Activated T-cell treated with anti-CD3 and anti-CD28 coated beads for 4 hours (primary cell): Measurements from ENCODE around the gene OR4S2.

Source experiments
- DNase-seq: peaks from one replicate; pipeline ENCODE4 v3.0.0-alpha.2; 2020

OR4S2 gene, protein sequence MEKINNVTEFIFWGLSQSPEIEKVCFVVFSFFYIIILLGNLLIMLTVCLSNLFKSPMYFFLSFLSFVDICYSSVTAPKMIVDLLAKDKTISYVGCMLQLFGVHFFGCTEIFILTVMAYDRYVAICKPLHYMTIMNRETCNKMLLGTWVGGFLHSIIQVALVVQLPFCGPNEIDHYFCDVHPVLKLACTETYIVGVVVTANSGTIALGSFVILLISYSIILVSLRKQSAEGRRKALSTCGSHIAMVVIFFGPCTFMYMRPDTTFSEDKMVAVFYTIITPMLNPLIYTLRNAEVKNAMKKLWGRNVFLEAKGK

DNA sequence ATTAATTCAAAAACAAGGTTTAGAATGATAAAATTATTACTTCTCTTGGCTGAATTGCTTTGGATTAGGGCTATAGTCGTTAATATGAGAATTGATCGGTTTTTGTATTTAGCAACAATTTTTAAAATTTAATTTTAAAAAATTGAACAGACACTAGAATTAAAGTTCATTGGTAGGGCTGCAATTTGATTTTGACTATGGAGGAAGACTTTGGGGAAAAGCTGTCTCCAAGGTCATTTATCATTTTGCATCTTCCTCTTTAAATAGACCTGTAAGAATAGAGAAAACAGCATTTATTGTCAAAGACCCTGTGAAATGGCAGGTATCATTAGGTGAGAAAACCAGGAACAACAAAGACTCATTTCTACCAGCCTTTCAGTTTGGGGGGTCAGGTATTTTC lies at the start of gene OR4S2:
Gene OR4S2 (plus strand): TSS at position 301 of the 400 bp plus-strand sequence. CDS start 2,577 bp downstream, outside the sequence.
- no peak for DNase-seq

DNA sequence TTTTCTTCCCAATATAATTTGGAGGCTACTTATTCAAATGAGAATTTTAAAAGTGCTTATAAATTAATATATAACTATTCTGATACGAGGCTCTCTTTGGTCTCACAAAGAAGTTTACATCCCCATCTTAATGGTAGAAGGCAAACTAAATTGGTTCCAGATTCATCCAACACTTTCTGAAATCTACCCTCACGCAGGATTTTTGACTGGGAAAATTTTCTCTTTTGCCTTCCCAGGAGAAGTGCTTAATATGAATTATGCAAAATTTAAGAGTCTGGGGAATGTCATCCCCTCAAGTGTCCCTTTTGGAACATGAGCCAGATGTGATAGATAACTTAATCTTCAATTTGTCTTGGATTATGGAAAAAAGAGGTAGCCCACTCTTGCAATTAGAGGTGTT lies 40.6 kb upstream of the OR4S2 start, which contains the start of gene OR4C11:
Gene OR4C11 (minus strand): TSS at position 101 of the 400 bp plus-strand sequence. CDS start 3,272 bp downstream, outside the sequence.
- DNase-seq, result no peak

DNA sequence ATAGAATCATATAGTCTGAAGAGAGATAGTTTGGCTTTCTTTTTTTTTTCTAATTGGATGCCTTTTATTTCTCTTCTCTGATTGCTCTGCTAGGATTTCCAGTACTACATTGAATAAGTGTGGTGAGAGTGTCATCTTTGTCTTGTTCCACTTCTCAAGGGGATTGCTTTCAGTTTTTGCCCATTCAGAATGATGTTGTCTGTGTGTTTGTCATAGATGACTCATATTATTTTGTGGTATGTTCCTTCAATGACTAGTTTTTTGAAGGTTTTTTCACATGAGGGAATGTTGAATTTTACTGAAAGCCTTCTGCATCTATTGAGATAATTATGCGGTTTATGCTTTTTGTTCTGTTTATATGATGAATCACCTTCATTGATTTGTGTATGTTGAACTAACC lies 23.6 kb upstream of the OR4S2 start:
- no peak for DNase-seq

- no peak for DNase-seq
Measured at GRCh38 chr11:55634813-55635212, 13.3 kb upstream of the OR4S2 start, which contains the start of gene OR4P4. TSS of gene OR4P4 (plus strand) at chr11:55635113.

DNA sequence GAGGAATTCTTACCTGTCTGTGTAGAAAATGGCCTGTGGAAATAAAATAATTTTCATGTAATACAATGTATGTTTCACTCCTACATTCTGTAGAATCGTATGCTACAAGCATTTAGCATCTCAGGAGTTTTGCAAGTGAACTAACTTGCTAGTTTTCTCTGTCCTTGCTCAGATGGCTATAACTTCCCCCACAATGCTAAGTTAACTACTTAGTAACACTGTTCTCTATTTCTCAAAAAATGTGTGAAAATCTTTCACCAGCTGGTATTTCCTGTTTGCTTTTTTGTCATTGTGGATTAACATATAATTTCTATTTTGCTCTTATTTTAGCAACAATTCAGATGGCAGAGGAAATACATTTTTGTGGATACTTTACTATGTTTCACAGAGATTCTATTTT lies 4.4 kb downstream of the OR4S2 start:
- DNase-seq, result no peak

- no peak for DNase-seq
Measured at GRCh38 chr11:55655096-55655495, 7.0 kb downstream of the OR4S2 start.

DNA sequence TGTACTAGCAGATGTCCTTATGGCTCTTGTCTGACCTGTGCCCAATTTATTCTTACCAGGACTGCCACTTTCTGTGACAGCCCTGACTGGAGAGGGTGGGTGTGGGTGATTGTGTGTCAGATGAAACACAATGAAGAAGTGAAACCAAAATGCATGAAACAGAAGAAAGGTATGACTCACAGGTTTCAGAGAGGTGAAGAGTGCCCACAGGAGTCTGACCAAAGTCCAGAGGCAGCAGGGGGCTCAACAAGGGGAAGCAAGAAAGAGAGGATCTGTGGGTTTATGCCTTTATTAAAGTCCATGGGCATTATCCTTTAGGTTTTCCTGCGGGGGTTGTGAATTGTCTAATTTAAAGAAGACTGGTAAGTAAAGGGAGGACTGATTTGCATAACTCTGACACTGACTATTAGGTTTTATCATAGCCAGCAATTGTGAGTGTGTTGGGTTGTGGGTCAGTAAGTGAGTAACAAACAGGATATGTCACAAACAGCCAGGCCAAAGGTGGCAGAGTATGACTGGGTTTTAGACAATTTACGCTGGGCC lies 10.0 kb downstream of the OR4S2 start:
- no peak for DNase-seq

DNA sequence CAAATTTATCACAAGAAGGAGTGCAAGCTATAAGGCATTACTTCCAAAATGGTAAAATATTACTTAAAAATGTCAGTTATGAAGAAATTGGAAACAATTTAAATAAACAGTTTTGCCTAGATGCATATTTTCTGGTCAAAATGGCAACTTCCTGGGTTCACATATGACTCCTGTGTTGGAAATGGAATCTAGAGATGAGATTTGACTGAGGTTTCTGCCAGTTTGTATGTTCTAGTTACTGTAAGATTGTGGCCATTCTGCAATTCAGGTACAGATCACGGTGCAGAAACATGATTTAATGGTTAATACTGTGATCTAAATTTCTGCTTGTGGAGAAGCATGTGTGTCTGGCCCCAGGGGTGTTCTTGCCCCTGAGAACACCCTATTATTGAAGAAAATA lies 10.5 kb downstream of the OR4S2 start:
- DNase-seq, result no peak

- no peak for DNase-seq
Measured at GRCh38 chr11:55661901-55662300, 13.8 kb downstream of the OR4S2 start, which contains the start of gene OR4C6. TSS of gene OR4C6 (plus strand) at chr11:55662201. CDS start at chr11:55665167, 2,966 bp downstream.

DNA sequence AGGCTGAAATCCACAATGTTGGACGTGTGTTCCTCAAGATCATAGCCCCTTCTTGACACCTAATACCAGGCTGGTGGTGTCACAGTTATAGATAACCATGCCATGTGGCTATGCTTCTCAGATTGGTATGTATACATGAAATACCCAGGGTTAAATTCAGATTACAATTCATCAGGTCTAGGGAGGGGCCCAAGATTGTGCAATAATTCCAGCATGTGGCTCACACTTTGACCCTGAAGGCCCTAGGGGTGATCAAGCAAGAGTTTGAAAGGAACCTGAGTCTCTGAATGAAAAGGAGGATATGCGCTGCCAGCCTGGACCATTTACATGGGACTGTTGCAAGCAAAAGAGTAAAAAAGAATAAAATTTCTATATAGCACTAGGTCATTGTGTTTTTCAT lies 21.2 kb downstream of the OR4S2 start:
- no peak for DNase-seq

DNA sequence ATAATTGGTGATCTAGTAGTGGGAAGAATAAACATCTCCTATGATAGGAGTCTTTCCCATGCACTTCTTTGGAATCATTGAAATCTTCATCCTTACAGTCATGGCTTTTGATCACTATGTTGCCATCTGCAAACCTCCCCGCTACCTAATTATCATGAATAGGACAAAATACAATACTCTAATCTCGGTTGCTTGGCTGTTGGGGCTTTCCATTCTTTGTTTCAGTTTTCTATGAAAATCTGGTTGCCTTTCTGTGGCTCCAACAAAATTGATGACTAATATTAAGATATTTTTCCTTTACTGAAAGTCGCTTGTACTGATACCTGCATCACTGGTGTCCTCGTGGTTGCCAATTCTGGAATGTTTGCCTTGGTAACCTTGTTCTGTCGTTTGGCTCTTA lies 25.7 kb downstream of the OR4S2 start:
- no peak for DNase-seq

DNA sequence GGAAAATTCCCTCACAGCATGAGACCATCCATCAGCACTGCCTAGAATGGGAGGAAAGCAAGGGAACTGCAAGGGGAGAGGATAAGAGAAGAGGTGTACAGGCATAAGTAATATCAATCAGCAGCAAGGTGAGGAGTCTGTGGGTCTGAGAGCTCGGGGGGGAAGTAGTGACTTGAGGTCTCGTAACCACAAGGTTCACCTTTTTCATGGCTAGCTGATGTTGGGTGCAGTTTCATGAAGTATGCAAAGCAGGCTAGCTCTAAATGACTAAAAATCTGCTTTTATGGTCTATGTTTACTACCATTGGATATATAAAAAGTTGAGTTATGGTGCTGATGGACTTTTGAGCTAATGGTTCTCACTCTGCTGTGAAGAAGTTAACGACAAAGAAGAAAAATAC lies 49.7 kb downstream of the OR4S2 start:
- DNase-seq, result no peak

GRCh38 chr11:55701429-55701828 lies 53.3 kb downstream of the OR4S2 start:
- no peak for DNase-seq
